OCI-LY7 (cell line): ENCODE data around the gene KDM6B. TPM values are rescaled to one million over a fixed set of nuclear protein-coding genes. Genes with fewer than 3 reads are reported as not detected.
A peak's percentile ranks its signal among the peaks of the same experiment; 100 is the strongest.

Experiments used
- BruUV-seq: library from RNA; stranded (reverse); fragments of 400-500 nt; replicated peaks from 2 replicates; lab custom pipeline; 2021; lab: Mats Ljungman, UMichigan
- CTCF ChIA-PET: fragments of 300-600 bp; sonication (Branson Sonifier 250); formaldehyde crosslinking; loops from one replicate; lab custom pipeline; 2022; ENCODE audit warnings: antibody characterized with exemption; ENCODE audit not compliant: unreplicated experiment; lab: Charles Lee
- POLR2A ChIA-PET: fragments of 300-600 bp; sonication (Branson Sonifier 250); formaldehyde crosslinking; loops from one replicate; lab custom pipeline; 2022; ENCODE audit warnings: antibody characterized with exemption; lab: Charles Lee
- DNase-seq: peaks from one replicate; pipeline ENCODE4 v3.0.0-alpha.2; 2015; ENCODE audit warnings: low spot score
- H2AFZ ChIP-seq: fragments of 200-600 bp; sonication (generic), shearing (Covaris generic); 2 replicates; pipeline ENCODE4 v1.6.1; 2014; ENCODE audit warnings: mild to moderate bottlenecking, antibody characterized with exemption, low read length, moderate library complexity
- H3K27ac ChIP-seq: fragments of 200-600 bp; sonication (generic); 2 replicates; pipeline ENCODE4 v1.5.1; 2014; ENCODE audit warnings: mixed run types, low read depth, mild to moderate bottlenecking, moderate library complexity, low read length, inconsistent platforms; ENCODE audit not compliant: poor library complexity, severe bottlenecking
- H3K36me3 ChIP-seq: fragments of 200-600 bp; sonication (generic); 2 replicates; pipeline ENCODE4 v1.6.1; 2014; ENCODE audit warnings: mild to moderate bottlenecking, antibody characterized with exemption, low read length, moderate library complexity, mixed read lengths; ENCODE audit not compliant: insufficient read depth
- H3K4me1 ChIP-seq: fragments of 200-600 bp; sonication (generic); 2 replicates; pipeline ENCODE4 v1.5.1; 2014; ENCODE audit warnings: mild to moderate bottlenecking, low read length; ENCODE audit not compliant: insufficient read depth, poor library complexity, severe bottlenecking
- H3K4me2 ChIP-seq: fragments of 200-600 bp; sonication (generic); 2 replicates; pipeline ENCODE4 v1.6.1; 2014; ENCODE audit warnings: mild to moderate bottlenecking, low read length
- H3K4me3 ChIP-seq: fragments of 200-600 bp; sonication (generic); 2 replicates; pipeline ENCODE4 v1.5.1; 2014; ENCODE audit warnings: mild to moderate bottlenecking, low read depth, low read length; ENCODE audit not compliant: poor library complexity, severe bottlenecking
- H3K79me2 ChIP-seq: fragments of 200-600 bp; sonication (generic); 2 replicates; pipeline ENCODE4 v1.6.1; 2016; ENCODE audit warnings: low read depth, mild to moderate bottlenecking, low read length, moderate library complexity, mixed read lengths; ENCODE audit not compliant: insufficient read depth
- H3K9me2 ChIP-seq: fragments of 200-600 bp; sonication (generic); 2 replicates; pipeline ENCODE4 v1.6.1; 2016; ENCODE audit warnings: mild to moderate bottlenecking, low read length, mixed read lengths; ENCODE audit not compliant: insufficient read depth
- H3K9me3 ChIP-seq: fragments of 200-600 bp; sonication (generic); 2 replicates; pipeline ENCODE4 v1.6.1; 2014; ENCODE audit warnings: mild to moderate bottlenecking, mixed run types, low read length, mixed read lengths
- H4K20me1 ChIP-seq: fragments of 200-600 bp; sonication (generic); 2 replicates; pipeline ENCODE4 v1.6.1; 2014; ENCODE audit warnings: mild to moderate bottlenecking, antibody characterized with exemption, low read length, moderate library complexity, mixed read lengths; ENCODE audit not compliant: insufficient read depth
- CTCF ChIP-seq: fragments of 200-600 bp; sonication (generic); conservative IDR thresholded peaks from 2 replicates; pipeline ENCODE4 v1.5.1; 2014; ENCODE audit warnings: mild to moderate bottlenecking, antibody characterized with exemption, low read length, moderate library complexity, mixed read lengths
- EZH2phosphoT487 ChIP-seq: fragments of 200-600 bp; sonication (generic); IDR thresholded peaks from 2 replicates; pipeline ENCODE4 v1.6.1; 2018; ENCODE audit warnings: low read depth, borderline replicate concordance, mild to moderate bottlenecking, mixed run types, antibody characterized with exemption, low read length, moderate library complexity, mixed read lengths
- intact Hi-C: fragments of 100-400 bp; cut with micrococcal nuclease; formaldehyde crosslinking; loops from one replicate; pipeline ENCODE4 v1.10.0; 2022; ENCODE audit not compliant: unreplicated experiment
- total RNA-seq, 2 experiments: library from RNA; depleted of rRNA in 1 of 2; stranded (reverse); fragments of >200 nt in 1 of 2; shearing (Covaris generic) in 1 of 2; gene quantifications; 2 replicates each; pipeline ENCODE4 v1.2.3, GENCODE V29; 2014 to 2022

The KDM6B gene
- total RNA-seq, 2 experiments from 2014 or later: 10.0 to 62.9 TPM

GRCh38 chr17:7880076-7880868 is 46.3 kb downstream of the KDM6B start:
- intact Hi-C loops: no loop called here
- ChIA-PET POLR2A (interaction anchor here (0.6 kb wide), 1 partner anchor 323 kb away, joined by 3 read pairs; no protein-coding TSS in a partner anchor), CTCF (no interaction called here)
- BruUV-seq: no TSS peak
- Histone ChIP-seq H2AFZ (no peak overlapping the region), H3K27ac (peak overlapping the region; percentile 87), H3K4me1 (peaks cover 57% of the 10 kb centered on the region), H3K4me3 (peak overlapping the region; percentile 70), H3K36me3 (peaks cover 68% of the 10 kb centered on the region), H4K20me1 (no peaks in the 10 kb centered on the region; the same call in 1 of the 2 replicates), H3K4me2 (peak overlapping the region; percentile 97), H3K79me2 (peaks cover 64% of the 10 kb centered on the region; the same call in 1 of the 2 replicates), H3K9me3 (no peaks in the 10 kb centered on the region), H3K9me2 (no peaks in the 10 kb centered on the region)
- no peak for TF ChIP-seq CTCF
- no peak for TF ChIP-seq EZH2phosphoT487
- DNase-seq: peak; percentile 16

- no peaks in the 10 kb centered on the region for H3K9me2 ChIP-seq
- no peak overlapping the region for H2AFZ ChIP-seq
- POLR2A ChIA-PET: no interaction called here
- H3K4me3 ChIP-seq: peak overlapping the region; percentile 70
- peaks cover 56% of the 10 kb centered on the region for H3K36me3 ChIP-seq
- intact Hi-C loops: no loop called here
- H4K20me1 ChIP-seq: no peaks in the 10 kb centered on the region
- H3K4me2 ChIP-seq: peak overlapping the region; percentile 97
- H3K4me1 ChIP-seq: peaks cover 53% of the 10 kb centered on the region
- H3K9me3 ChIP-seq: no peaks in the 10 kb centered on the region
- CTCF ChIA-PET: no interaction called here
- TF ChIP-seq EZH2phosphoT487: no peak
- TF ChIP-seq CTCF: no peak
- BruUV-seq: no TSS peak
- no peak for DNase-seq
- H3K79me2 ChIP-seq: peaks cover 67% of the 10 kb centered on the region
- peak overlapping the region; percentile 87 for H3K27ac ChIP-seq
Measured at GRCh38 chr17:7881276-7882054, 47.4 kb downstream of the KDM6B start.
